Mucosa of stomach (tissue), 1 donor: Measurements from ENCODE around the gene ATP1A4.

ENCODE experiments used
- H3K27me3 ChIP-seq: one replicate; pipeline ENCODE4 v1.7.0; 2013; ENCODE audit warnings: mild to moderate bottlenecking, low read length; ENCODE audit not compliant: control insufficient read depth, insufficient read depth
- H3K36me3 ChIP-seq: one replicate; pipeline ENCODE4 v1.7.0; 2013; ENCODE audit warnings: low read length; ENCODE audit not compliant: control insufficient read depth, insufficient read depth
- H3K4me1 ChIP-seq: one replicate; pipeline ENCODE4 v1.7.0; 2013; ENCODE audit warnings: mild to moderate bottlenecking, low read length; ENCODE audit not compliant: control insufficient read depth, insufficient read depth
- H3K4me3 ChIP-seq: one replicate; pipeline ENCODE4 v1.7.0; 2013; ENCODE audit warnings: low read length
- H3K9ac ChIP-seq: one replicate; pipeline ENCODE4 v1.7.0; 2013; ENCODE audit warnings: mild to moderate bottlenecking, low read length, moderate library complexity
- H3K9me3 ChIP-seq: one replicate; pipeline ENCODE4 v1.7.0; 2013; ENCODE audit warnings: mild to moderate bottlenecking, low read length, moderate library complexity; ENCODE audit not compliant: control insufficient read depth
- donor health status: Pancreatic carcinoma.

The ATP1A4 gene

DNA sequence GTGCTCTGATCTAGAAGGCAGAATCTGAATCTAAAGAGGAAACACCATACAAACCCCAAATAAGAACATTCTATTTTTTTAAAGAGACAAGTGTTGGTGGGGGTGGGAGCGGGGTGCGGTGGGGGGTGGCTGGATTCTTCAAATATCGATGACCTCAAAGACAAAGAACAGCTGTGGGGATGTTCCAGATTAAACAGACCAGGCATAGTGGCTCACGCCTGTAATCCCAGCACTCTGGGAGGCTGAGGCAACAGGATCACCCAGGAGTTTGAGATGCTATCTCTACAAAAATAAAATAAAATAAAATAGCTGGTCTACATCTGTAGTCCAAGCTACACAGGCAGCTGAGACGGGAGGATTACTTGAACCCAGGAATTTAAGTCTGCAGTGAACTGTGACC is 5.0 kb downstream of the ATP1A4 start:
- no peaks in the 10 kb centered on the region for H3K4me1 ChIP-seq
- H3K4me3 ChIP-seq = no peak overlapping the region
- H3K9ac ChIP-seq = no peak overlapping the region
- no peaks in the 10 kb centered on the region for H3K36me3 ChIP-seq
- no peaks in the 10 kb centered on the region for H3K27me3 ChIP-seq
- H3K9me3 ChIP-seq = no peaks in the 10 kb centered on the region

DNA sequence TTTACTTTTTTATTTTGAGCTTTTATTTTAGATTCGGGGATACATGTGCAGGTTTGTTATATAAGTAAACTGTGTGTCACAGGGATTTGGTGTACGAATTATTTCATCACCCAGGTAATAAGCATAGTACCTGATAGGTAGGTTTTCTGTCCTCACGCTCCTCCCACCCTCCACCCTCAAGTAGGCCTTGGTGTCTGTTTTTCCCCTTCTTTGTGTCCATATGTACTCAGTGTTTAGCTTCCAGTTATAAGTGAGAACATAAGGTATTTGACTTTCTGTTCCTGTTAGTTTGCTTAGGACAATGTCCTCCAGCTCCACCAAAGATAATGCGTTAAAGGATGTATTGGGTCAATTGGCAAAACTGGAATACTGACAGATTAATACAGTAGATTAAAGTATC is 5.8 kb downstream of the ATP1A4 start:
- Histone ChIP-seq H3K27me3 (no peaks in the 10 kb centered on the region), H3K9ac (no peak overlapping the region), H3K4me3 (no peak overlapping the region), H3K4me1 (no peaks in the 10 kb centered on the region), H3K36me3 (no peaks in the 10 kb centered on the region), H3K9me3 (no peaks in the 10 kb centered on the region)

DNA sequence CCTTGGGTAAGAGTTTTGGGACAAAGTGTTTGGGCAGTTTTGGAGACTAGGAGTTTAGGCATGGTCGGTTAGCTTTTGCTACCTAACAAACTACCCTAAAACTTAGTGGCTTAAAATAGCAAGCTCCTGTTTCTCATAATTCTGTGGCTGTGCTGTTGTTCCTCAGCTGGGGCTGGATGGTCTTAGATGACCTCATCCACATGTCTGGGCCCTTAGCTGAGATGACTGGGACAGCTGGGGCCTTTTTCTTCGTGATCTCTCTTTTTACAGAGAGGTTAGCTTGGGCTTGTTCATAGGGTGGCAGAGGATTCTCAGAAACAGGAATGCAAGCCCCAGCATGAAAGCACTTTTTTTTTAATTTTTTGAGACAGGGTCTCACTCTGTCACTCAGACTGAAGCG is 6.6 kb downstream of the ATP1A4 start:
- Histone ChIP-seq H3K36me3 (no peaks in the 10 kb centered on the region), H3K9ac (no peak overlapping the region), H3K4me1 (no peaks in the 10 kb centered on the region), H3K27me3 (no peaks in the 10 kb centered on the region), H3K9me3 (no peaks in the 10 kb centered on the region), H3K4me3 (no peak overlapping the region)

- Histone ChIP-seq H3K36me3 (no peaks in the 10 kb centered on the region), H3K4me1 (no peaks in the 10 kb centered on the region), H3K9ac (no peak overlapping the region), H3K4me3 (no peak overlapping the region), H3K9me3 (no peaks in the 10 kb centered on the region), H3K27me3 (no peaks in the 10 kb centered on the region)
Observed at GRCh38 chr1:160158534-160158933, 7.1 kb downstream of the ATP1A4 start.

DNA sequence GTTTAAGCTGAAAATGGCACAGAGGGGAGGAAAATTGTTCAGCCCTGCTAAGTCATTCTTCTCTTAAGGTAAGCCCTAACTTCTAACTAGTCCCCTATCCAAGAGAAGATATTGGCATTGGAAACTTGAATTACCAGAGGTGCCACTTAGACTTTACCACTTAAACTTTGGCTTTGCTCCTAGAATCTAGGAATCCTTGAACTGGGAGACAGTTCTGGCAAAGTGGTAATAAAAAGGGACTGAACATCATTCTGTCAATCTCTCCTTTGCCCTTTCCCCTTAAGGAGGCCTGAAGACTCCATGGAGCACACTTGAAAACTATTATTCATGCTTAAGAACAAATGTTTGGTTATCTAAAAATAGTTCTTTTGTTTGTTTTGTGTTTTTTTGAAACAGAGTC is 8.4 kb downstream of the ATP1A4 start:
- Histone ChIP-seq H3K9ac (no peak overlapping the region), H3K4me1 (no peaks in the 10 kb centered on the region), H3K36me3 (no peaks in the 10 kb centered on the region), H3K9me3 (no peaks in the 10 kb centered on the region), H3K4me3 (no peak overlapping the region), H3K27me3 (no peaks in the 10 kb centered on the region)

DNA sequence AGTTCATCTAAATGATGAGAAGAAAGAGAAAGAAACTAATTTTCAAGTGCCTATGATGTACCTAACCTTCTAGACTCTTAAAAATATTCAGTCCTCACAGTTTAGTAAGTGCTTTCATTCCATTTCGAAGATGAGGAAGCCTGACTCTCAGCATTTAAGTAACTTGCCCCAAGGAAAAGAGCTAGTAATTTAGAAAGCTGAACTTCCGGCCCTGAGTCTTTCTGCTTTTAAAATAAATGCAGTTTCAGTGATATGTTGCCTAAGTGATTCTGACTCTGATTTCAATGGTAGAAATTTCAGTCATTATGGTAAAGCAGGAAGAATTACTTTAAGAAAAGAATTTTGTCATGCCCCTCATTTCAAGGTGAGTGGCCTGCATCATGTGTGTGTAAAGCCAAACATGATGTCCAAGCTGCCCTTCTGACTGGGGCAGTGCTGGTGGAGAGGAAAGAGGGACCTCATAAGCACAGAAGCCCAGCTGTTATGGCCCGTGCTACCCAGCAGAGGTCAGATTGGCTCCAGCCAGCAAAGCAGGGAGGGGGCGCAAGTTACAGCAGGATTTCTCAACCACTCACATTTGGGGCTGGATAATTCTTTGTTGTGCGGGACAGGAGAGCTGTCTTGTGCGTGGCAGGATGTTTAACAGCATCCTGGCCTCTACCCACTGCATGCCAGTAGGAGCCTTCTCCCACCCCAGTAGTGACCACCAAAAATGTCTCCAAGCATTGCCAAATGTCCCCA is 10.7 kb downstream of the ATP1A4 start:
- no peaks in the 10 kb centered on the region for H3K9me3 ChIP-seq
- no peak overlapping the region for H3K4me3 ChIP-seq
- H3K36me3 ChIP-seq = no peaks in the 10 kb centered on the region
- no peak overlapping the region for H3K9ac ChIP-seq
- H3K4me1 ChIP-seq = no peaks in the 10 kb centered on the region
- H3K27me3 ChIP-seq = no peaks in the 10 kb centered on the region

GRCh38 chr1:160162931-160163330 is 11.5 kb downstream of the ATP1A4 start:
- no peaks in the 10 kb centered on the region for H3K36me3 ChIP-seq
- H3K4me1 ChIP-seq = no peaks in the 10 kb centered on the region
- no peaks in the 10 kb centered on the region for H3K9me3 ChIP-seq
- no peak overlapping the region for H3K4me3 ChIP-seq
- no peaks in the 10 kb centered on the region for H3K27me3 ChIP-seq
- H3K9ac ChIP-seq = no peak overlapping the region

GRCh38 chr1:160163615-160164014 is 12.2 kb downstream of the ATP1A4 start:
- H3K9ac ChIP-seq = no peak overlapping the region
- no peak overlapping the region for H3K4me3 ChIP-seq
- no peaks in the 10 kb centered on the region for H3K9me3 ChIP-seq
- no peaks in the 10 kb centered on the region for H3K27me3 ChIP-seq
- H3K36me3 ChIP-seq = no peaks in the 10 kb centered on the region
- no peaks in the 10 kb centered on the region for H3K4me1 ChIP-seq

GRCh38 chr1:160164121-160164520 is 12.7 kb downstream of the ATP1A4 start:
- H3K27me3 ChIP-seq = no peaks in the 10 kb centered on the region
- H3K4me3 ChIP-seq = no peak overlapping the region
- no peaks in the 10 kb centered on the region for H3K4me1 ChIP-seq
- no peak overlapping the region for H3K9ac ChIP-seq
- H3K36me3 ChIP-seq = no peaks in the 10 kb centered on the region
- H3K9me3 ChIP-seq = no peaks in the 10 kb centered on the region

- H3K27me3 ChIP-seq = no peaks in the 10 kb centered on the region
- no peaks in the 10 kb centered on the region for H3K4me1 ChIP-seq
- no peaks in the 10 kb centered on the region for H3K36me3 ChIP-seq
- H3K9ac ChIP-seq = no peak overlapping the region
- no peak overlapping the region for H3K4me3 ChIP-seq
- no peaks in the 10 kb centered on the region for H3K9me3 ChIP-seq
Observed at GRCh38 chr1:160166166-160166868, 14.9 kb downstream of the ATP1A4 start.

DNA sequence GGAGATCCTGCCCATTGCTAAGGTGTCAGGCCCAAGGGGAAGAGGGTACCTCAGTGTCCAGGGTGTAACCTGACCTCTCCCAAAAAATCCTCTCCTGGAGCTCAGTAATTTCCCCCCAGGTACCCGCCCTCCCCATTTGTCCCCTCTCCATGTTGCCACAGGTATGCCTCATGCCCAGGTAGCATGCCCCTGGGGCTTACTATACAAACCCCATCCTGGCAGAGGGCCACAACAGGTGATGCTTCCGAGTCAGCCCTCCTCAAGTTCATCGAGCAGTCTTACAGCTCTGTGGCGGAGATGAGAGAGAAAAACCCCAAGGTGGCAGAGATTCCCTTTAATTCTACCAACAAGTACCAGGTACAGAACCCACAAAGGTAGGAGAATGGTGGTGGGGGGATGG is 15.7 kb downstream of the ATP1A4 start:
- no peaks in the 10 kb centered on the region for H3K9me3 ChIP-seq
- H3K9ac ChIP-seq = no peak overlapping the region
- H3K36me3 ChIP-seq = no peaks in the 10 kb centered on the region
- H3K27me3 ChIP-seq = no peaks in the 10 kb centered on the region
- no peaks in the 10 kb centered on the region for H3K4me1 ChIP-seq
- H3K4me3 ChIP-seq = no peak overlapping the region

DNA sequence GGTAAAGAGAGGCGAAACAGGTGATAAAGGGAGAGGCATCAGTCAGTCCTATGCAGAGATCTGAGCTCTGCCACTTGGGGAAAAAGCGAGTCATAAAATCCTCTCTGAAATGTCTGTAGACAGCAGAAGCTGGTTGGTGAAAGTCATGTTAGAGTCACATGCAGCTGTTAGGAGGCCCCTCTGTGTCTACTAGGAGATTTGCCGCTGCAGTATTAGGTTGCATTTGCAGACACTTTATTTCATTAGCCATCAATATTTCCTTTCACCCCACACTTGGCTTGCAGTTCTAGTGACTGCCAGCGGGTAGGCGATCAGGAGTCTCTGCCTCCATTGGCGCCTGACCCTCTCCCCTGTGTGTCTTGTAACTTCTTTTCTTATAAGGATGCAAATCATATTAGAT is 16.2 kb downstream of the ATP1A4 start:
- Histone ChIP-seq H3K36me3 (no peaks in the 10 kb centered on the region), H3K27me3 (no peaks in the 10 kb centered on the region), H3K4me3 (no peak overlapping the region), H3K4me1 (no peaks in the 10 kb centered on the region), H3K9me3 (no peaks in the 10 kb centered on the region), H3K9ac (no peak overlapping the region)
